ENCODE results near the gene RPL28. TPM values are rescaled to one million over a fixed set of nuclear protein-coding genes. Genes with fewer than 3 reads are reported as not detected.

The RPL28 gene
- total and polyA plus RNA-seq, 2 of the 13 experiments (the other 11 are each of a cell fraction or from before 2014, with no cell fraction given) = 105 to 420 TPM

DNA sequence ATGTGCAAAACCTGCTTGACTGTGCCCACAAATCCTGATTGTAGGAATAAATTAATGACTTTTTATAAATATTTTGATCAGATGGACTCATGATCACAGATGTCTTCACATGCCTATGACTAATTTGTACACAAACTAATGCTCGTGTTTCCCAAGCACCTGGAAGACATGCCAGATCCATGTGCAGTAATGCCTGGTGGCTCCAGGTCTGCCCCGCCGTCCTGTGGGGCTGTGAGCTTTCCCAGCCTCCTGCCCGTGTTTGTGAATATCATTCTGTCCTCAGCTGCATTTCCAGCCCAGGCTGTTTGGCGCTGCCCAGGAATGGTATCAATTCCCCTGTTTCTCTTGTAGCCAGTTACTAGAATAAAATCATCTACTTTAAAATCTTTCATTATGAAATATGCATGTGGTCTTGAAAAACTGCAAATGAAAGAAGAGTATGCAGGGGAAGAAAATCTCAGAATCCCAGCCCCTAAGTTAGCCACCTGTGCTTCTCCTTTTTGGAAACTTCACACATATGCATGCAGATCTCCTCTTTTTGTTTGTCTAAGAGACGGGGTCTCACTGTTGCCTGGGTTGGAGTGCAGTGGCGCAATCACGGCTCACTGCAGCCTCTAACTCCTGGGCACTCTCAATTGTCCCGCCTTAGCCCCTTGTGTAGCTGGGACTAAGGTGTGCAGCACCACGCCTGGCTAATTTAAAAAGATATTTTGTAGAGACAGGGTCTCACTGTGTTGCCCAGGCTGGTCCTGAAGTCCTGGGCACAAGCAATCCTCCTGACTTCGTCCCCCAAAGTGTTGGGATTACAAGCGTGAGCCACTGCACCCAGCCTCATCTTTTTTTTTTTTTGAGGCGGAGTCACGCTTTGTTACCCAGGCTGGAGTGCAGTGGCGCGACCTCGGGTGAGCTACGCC lies 6.2 kb downstream of the RPL28 start (continued):
- TF ChIP-seq, protein P1, sequence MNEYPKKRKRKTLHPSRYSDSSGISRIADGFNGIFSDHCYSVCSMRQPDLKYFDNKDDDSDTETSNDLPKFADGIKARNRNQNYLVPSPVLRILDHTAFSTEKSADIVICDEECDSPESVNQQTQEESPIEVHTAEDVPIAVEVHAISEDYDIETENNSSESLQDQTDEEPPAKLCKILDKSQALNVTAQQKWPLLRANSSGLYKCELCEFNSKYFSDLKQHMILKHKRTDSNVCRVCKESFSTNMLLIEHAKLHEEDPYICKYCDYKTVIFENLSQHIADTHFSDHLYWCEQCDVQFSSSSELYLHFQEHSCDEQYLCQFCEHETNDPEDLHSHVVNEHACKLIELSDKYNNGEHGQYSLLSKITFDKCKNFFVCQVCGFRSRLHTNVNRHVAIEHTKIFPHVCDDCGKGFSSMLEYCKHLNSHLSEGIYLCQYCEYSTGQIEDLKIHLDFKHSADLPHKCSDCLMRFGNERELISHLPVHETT (CRISPR knock-in tag; conservative IDR thresholded peaks at IDR 0.05) = no peak
- TF ChIP-seq NR1H2 (CRISPR knock-in tag; IDR thresholded peaks at IDR 0.05; ENCODE audit: borderline replicate concordance, low read depth) (no peak), ZMYM3 (CRISPR knock-in tag; IDR thresholded peaks at IDR 0.05) (0 out of 2 replicates have a peak, but pooled peaks have one; percentile 2), KAT2B (IDR thresholded peaks at IDR 0.05; ENCODE audit: borderline replicate concordance, low read depth, low read length) (no peak), CEBPB (IDR thresholded peaks at IDR 0.05; ENCODE audit: borderline replicate concordance, low read depth, low read length) (peak; percentile 54; the same call in 1 of the 2 replicates)
- TF ChIP-seq, protein P2, sequence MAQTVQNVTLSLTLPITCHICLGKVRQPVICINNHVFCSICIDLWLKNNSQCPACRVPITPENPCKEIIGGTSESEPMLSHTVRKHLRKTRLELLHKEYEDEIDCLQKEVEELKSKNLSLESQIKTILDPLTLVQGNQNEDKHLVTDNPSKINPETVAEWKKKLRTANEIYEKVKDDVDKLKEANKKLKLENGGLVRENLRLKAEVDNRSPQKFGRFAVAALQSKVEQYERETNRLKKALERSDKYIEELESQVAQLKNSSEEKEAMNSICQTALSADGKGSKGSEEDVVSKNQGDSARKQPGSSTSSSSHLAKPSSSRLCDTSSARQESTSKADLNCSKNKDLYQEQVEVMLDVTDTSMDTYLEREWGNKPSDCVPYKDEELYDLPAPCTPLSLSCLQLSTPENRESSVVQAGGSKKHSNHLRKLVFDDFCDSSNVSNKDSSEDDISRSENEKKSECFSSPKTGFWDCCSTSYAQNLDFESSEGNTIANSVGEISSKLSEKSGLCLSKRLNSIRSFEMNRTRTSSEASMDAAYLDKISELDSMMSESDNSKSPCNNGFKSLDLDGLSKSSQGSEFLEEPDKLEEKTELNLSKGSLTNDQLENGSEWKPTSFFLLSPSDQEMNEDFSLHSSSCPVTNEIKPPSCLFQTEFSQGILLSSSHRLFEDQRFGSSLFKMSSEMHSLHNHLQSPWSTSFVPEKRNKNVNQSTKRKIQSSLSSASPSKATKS (CRISPR knock-in tag; IDR thresholded peaks at IDR 0.05) = no peak
- TF ChIP-seq, protein P3, sequence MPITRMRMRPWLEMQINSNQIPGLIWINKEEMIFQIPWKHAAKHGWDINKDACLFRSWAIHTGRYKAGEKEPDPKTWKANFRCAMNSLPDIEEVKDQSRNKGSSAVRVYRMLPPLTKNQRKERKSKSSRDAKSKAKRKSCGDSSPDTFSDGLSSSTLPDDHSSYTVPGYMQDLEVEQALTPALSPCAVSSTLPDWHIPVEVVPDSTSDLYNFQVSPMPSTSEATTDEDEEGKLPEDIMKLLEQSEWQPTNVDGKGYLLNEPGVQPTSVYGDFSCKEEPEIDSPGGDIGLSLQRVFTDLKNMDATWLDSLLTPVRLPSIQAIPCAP (CRISPR knock-in tag; IDR thresholded peaks at IDR 0.05; ENCODE audit: low read depth) = no peak

All from HepG2 (cell line).